HG03095 (cell line): ENCODE measurements around the gene KYAT1.
"Not testable (repeated sequence)": the region's sequence is repeated elsewhere in the genome, so short reads cannot be mapped to it uniquely, and the experiment has no call there.

Experiments
- ATAC-seq: cut with Tn5 transposase; IDR thresholded peaks from one replicate; pipeline ENCODE4 v1.9.1; 2021; ENCODE audit warnings: moderate library complexity; ENCODE audit not compliant: unreplicated experiment

Gene KYAT1

GRCh38 chr9:128820665-128821583 lies 60.8 kb downstream of the KYAT1 start:
- ATAC-seq = no peak

GRCh38 chr9:128819716-128820664 lies 61.8 kb downstream of the KYAT1 start:
- no peak for ATAC-seq

- peak; percentile 15 for ATAC-seq
These were observed 62.7 kb downstream of the KYAT1 start for GRCh38 chr9:128818839-128819715.

- peak; percentile 84 for ATAC-seq
These were observed 63.5 kb downstream of the KYAT1 start, which contains the start of gene ENDOG for GRCh38 chr9:128818099-128818838. ENDOG (plus strand) TSS chr9:128818500; CDS start chr9:128818685, 185 bp downstream.

- ATAC-seq = no peak
These were observed 70.9 kb downstream of the KYAT1 start for GRCh38 chr9:128810873-128811272.

GRCh38 chr9:128809831-128810230 lies 71.9 kb downstream of the KYAT1 start:
- no peak for ATAC-seq

GRCh38 chr9:128809036-128809599 lies 72.6 kb downstream of the KYAT1 start:
- no peak for ATAC-seq

- ATAC-seq = no peak
These were observed 73.2 kb downstream of the KYAT1 start for GRCh38 chr9:128808543-128808942.

- ATAC-seq = no peak
These were observed 73.9 kb downstream of the KYAT1 start for GRCh38 chr9:128807827-128808226.

- no peak for ATAC-seq
These were observed 76.1 kb downstream of the KYAT1 start for GRCh38 chr9:128805661-128806060.

- ATAC-seq = no peak
These were observed 79.3 kb downstream of the KYAT1 start for GRCh38 chr9:128802482-128802881.

- ATAC-seq = no peak
These were observed 81.7 kb downstream of the KYAT1 start for GRCh38 chr9:128800061-128800460.

GRCh38 chr9:128798896-128799295 lies 82.9 kb downstream of the KYAT1 start:
- no peak for ATAC-seq

- ATAC-seq = not testable (repeated sequence)
These were observed 86.8 kb downstream of the KYAT1 start for GRCh38 chr9:128794961-128795360.

- no peak for ATAC-seq
These were observed 88.6 kb downstream of the KYAT1 start for GRCh38 chr9:128792978-128793686.

GRCh38 chr9:128792134-128792533 lies 89.6 kb downstream of the KYAT1 start:
- no peak for ATAC-seq

- no peak for ATAC-seq
These were observed 91.2 kb downstream of the KYAT1 start for GRCh38 chr9:128790536-128790935.

- no peak for ATAC-seq
These were observed 93.3 kb downstream of the KYAT1 start for GRCh38 chr9:128788445-128788844.

- no peak for ATAC-seq
These were observed 94.1 kb downstream of the KYAT1 start for GRCh38 chr9:128787659-128788058.
